ENCODE results near the gene CYB5R4.
"Not testable (repeated sequence)": the region's sequence is repeated elsewhere in the genome, so short reads cannot be mapped to it uniquely, and the experiment has no call there.

DNA sequence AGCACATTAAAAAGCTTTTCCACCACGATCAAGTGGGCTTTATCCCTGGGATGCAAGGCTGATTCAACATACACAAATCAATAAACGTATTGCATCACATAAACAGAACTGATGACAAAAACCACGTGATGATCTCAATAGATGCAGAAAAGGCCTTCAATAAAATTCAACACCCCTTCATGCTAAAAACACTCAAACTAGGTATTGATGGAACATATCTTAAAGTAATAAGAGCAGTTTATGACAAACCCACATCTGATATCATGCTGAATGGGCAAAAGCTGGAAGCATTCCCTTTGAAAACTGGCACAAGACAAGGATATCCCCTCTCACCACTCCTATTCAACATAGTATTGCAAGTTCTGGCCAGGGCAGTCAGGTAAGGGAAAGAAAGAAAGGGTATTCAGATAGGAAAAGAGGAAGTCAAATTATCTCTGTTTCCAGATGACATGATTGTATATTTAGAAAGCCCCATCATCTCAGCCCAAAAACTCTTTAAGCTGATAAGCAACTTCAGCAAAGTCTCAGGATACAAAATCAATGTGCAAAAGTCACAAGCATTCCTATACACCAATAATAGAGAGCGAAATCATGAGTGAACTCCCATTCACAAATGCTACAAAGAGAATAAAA is 86.8 kb downstream of the CYB5R4 start:
- not testable (repeated sequence) for TF ChIP-seq RAD21 (IDR thresholded peaks at IDR 0.05; ENCODE audit: low read depth); POLR2A (IDR thresholded peaks at IDR 0.05; ENCODE audit: borderline replicate concordance, extremely low read depth, insufficient read depth, insufficient read length); EGR1 (IDR thresholded peaks at IDR 0.05; ENCODE audit: low read depth); EZH2 (IDR thresholded peaks at IDR 0.05)
- TF ChIP-seq, protein P1, sequence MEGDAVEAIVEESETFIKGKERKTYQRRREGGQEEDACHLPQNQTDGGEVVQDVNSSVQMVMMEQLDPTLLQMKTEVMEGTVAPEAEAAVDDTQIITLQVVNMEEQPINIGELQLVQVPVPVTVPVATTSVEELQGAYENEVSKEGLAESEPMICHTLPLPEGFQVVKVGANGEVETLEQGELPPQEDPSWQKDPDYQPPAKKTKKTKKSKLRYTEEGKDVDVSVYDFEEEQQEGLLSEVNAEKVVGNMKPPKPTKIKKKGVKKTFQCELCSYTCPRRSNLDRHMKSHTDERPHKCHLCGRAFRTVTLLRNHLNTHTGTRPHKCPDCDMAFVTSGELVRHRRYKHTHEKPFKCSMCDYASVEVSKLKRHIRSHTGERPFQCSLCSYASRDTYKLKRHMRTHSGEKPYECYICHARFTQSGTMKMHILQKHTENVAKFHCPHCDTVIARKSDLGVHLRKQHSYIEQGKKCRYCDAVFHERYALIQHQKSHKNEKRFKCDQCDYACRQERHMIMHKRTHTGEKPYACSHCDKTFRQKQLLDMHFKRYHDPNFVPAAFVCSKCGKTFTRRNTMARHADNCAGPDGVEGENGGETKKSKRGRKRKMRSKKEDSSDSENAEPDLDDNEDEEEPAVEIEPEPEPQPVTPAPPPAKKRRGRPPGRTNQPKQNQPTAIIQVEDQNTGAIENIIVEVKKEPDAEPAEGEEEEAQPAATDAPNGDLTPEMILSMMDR (IDR thresholded peaks at IDR 0.05 in 2 of 3, conservative IDR thresholded peaks at IDR 0.05 in 1 of 3; ENCODE audit: borderline replicate concordance in 1 of 3, insufficient read depth in 1 of 3, low read depth in 2 of 3, low read length in 2 of 3): not testable (repeated sequence)
- TF ChIP-seq, protein P2, sequence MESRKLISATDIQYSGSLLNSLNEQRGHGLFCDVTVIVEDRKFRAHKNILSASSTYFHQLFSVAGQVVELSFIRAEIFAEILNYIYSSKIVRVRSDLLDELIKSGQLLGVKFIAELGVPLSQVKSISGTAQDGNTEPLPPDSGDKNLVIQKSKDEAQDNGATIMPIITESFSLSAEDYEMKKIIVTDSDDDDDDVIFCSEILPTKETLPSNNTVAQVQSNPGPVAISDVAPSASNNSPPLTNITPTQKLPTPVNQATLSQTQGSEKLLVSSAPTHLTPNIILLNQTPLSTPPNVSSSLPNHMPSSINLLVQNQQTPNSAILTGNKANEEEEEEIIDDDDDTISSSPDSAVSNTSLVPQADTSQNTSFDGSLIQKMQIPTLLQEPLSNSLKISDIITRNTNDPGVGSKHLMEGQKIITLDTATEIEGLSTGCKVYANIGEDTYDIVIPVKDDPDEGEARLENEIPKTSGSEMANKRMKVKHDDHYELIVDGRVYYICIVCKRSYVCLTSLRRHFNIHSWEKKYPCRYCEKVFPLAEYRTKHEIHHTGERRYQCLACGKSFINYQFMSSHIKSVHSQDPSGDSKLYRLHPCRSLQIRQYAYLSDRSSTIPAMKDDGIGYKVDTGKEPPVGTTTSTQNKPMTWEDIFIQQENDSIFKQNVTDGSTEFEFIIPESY (IDR thresholded peaks at IDR 0.05; ENCODE audit: extremely low read depth, insufficient replicate concordance, low read length): not testable (repeated sequence)

All from HCT116 (cell line).